ENCODE data around the gene LCA5. TPM values are rescaled to one million over a fixed set of nuclear protein-coding genes. Genes with fewer than 3 reads are reported as not detected.

Gene LCA5
- total RNA-seq, 1 experiment from 2014 or later: 2.0 TPM

- Histone ChIP-seq H4K20me1 (ENCODE audit: insufficient read depth) (no peaks in the 10 kb centered on the region), H3K9me2 (ENCODE audit: insufficient read depth) (no peaks in the 10 kb centered on the region), H3K9ac (ENCODE audit: low read length) (no peak overlapping the region), H2AFZ (ENCODE audit: low read depth, low read length, poor library complexity, severe bottlenecking) (no peak overlapping the region), H3K4me2 (ENCODE audit: low read length) (no peak overlapping the region), H3K27ac (ENCODE audit: low read depth, low read length) (no peak overlapping the region), H3K27me3 (ENCODE audit: insufficient read depth, low read length) (no peaks in the 10 kb centered on the region), H3K79me2 (ENCODE audit: insufficient read depth, low read length) (no peaks in the 10 kb centered on the region), H3K4me3 (replicated peaks in 1 of 2; ENCODE audit: low read depth in 1 of 2, low read length in 2 of 2) (no peak overlapping the region), H3K9me3 (ENCODE audit: control insufficient read depth in 1 of 2, insufficient read depth in 1 of 2, low read depth in 1 of 2, low read length in 2 of 2) (no peaks in the 10 kb centered on the region), H3K4me1 (ENCODE audit: control insufficient read depth in 1 of 2, insufficient read depth in 2 of 2, low read length in 2 of 2) (no peaks in the 10 kb centered on the region), H3K36me3 (ENCODE audit: control insufficient read depth in 1 of 2, insufficient read depth in 2 of 2, low read length in 2 of 2) (no peaks in the 10 kb centered on the region)
- ChIA-PET RAD21 (ENCODE audit: low non-redundant PET in 1 of 2, low total read pairs in 2 of 2, uncharacterized antibody in 2 of 2, unreplicated experiment in 2 of 2) (no interaction called here), CTCF (no interaction called here), POLR2A (no interaction called here)
- ATAC-seq (no peak), DNase-seq (ENCODE audit: low read depth, low spot score) (no peak)
- no peak for TF ChIP-seq SRF (IDR thresholded peaks at IDR 0.05; ENCODE audit: low read depth)
- TF ChIP-seq MAX (IDR thresholded peaks at IDR 0.05): no peak
- TF ChIP-seq TCF7L2 (IDR thresholded peaks at IDR 0.05; ENCODE audit: borderline replicate concordance, extremely low read depth, insufficient read depth, insufficient read length): no peak
- TF ChIP-seq POLR2AphosphoS5 (IDR thresholded peaks at IDR 0.05; ENCODE audit: low read depth, low read length): no peak
- no peak for TF ChIP-seq CEBPB (IDR thresholded peaks at IDR 0.05; ENCODE audit: low read depth)
- TF ChIP-seq EZH2phosphoT487 (IDR thresholded peaks at IDR 0.05; ENCODE audit: borderline replicate concordance): no peak
- TF ChIP-seq ZNF274 (IDR thresholded peaks at IDR 0.05; ENCODE audit: low read depth, low read length): no peak
- TF ChIP-seq ELF1 (IDR thresholded peaks at IDR 0.05; ENCODE audit: borderline replicate concordance, low read depth): no peak
- TF ChIP-seq ATF3 (IDR thresholded peaks at IDR 0.05): no peak
- no peak for TF ChIP-seq CBX3 (IDR thresholded peaks at IDR 0.05; ENCODE audit: low read depth)
- no peak for TF ChIP-seq RAD21 (IDR thresholded peaks at IDR 0.05; ENCODE audit: low read depth)
- no peak for TF ChIP-seq POLR2A (IDR thresholded peaks at IDR 0.05; ENCODE audit: borderline replicate concordance, extremely low read depth, insufficient read depth, insufficient read length)
- no peak for TF ChIP-seq SP1 (IDR thresholded peaks at IDR 0.05; ENCODE audit: low read depth)
- no peak for TF ChIP-seq FOSL1 (IDR thresholded peaks at IDR 0.05; ENCODE audit: low read depth)
- TF ChIP-seq EZH2 (IDR thresholded peaks at IDR 0.05): no peak
- TF ChIP-seq REST (IDR thresholded peaks at IDR 0.05; ENCODE audit: low read depth): no peak
- no peak for TF ChIP-seq CTCF (IDR thresholded peaks at IDR 0.05 in 2 of 3, conservative IDR thresholded peaks at IDR 0.05 in 1 of 3; ENCODE audit: borderline replicate concordance in 1 of 3, insufficient read depth in 1 of 3, low read depth in 2 of 3, low read length in 2 of 3)
- TF ChIP-seq SIN3A (IDR thresholded peaks at IDR 0.05; ENCODE audit: low read depth): no peak
- no peak for TF ChIP-seq ZBTB33 (IDR thresholded peaks at IDR 0.05; ENCODE audit: extremely low read depth, insufficient replicate concordance, low read length)
- TF ChIP-seq EGR1 (IDR thresholded peaks at IDR 0.05; ENCODE audit: low read depth): no peak
- BruUV-seq (replicated peaks): no TSS peak
- intact Hi-C loops (cut with micrococcal nuclease): no loop called here
These were observed 101.5 kb downstream of the LCA5 start for GRCh38 chr6:79435746-79436145.
